HepG2 (cell line): Measurements from ENCODE around the gene ELAPOR1. TPM values are rescaled to one million over a fixed set of nuclear protein-coding genes. Genes with fewer than 3 reads are reported as not detected.

Experiments
- GABPB1 ChIP-seq: IDR thresholded peaks from 2 replicates; pipeline ENCODE4 v1.6.1; 2016; ENCODE audit warnings: mild to moderate bottlenecking, missing genetic modification reagents, moderate library complexity, missing compliant biosample characterization
- HDAC2 ChIP-seq: sonication (generic); formaldehyde crosslinking; IDR thresholded peaks from 2 replicates; pipeline ENCODE4 v1.4.0; 2020; ENCODE audit warnings: missing genetic modification reagents
- KAT8 ChIP-seq: IDR thresholded peaks from 2 replicates; pipeline ENCODE4 v1.6.1; 2016; ENCODE audit warnings: missing genetic modification reagents, missing compliant biosample characterization
- KLF6 ChIP-seq: IDR thresholded peaks from 2 replicates; pipeline ENCODE4 v1.8.0; 2016; ENCODE audit warnings: missing biosample characterization, missing genetic modification reagents
- KMT2B ChIP-seq: IDR thresholded peaks from 2 replicates; pipeline ENCODE4 v1.6.1; 2016; ENCODE audit warnings: missing genetic modification reagents, missing compliant biosample characterization
- MIXL1 ChIP-seq: IDR thresholded peaks from 2 replicates; pipeline ENCODE4 v1.6.1; 2016
- PHF20 ChIP-seq: sonication (generic); formaldehyde crosslinking; IDR thresholded peaks from 2 replicates; pipeline ENCODE4 v1.5.0; 2020; ENCODE audit warnings: mild to moderate bottlenecking, missing genetic modification reagents
- TBX3 ChIP-seq: fragments of 450-650 bp; IDR thresholded peaks from 2 replicates; pipeline ENCODE4 v1.6.1; 2017; ENCODE audit warnings: antibody characterized with exemption, mild to moderate bottlenecking, inconsistent platforms, borderline replicate concordance
- TEAD3 ChIP-seq: optimal IDR thresholded peaks from 2 replicates; pipeline ENCODE3; 2016; ENCODE audit warnings: borderline replicate concordance
- YY1 ChIP-seq: IDR thresholded peaks from 2 replicates; pipeline ENCODE4 v1.6.1; 2011; ENCODE audit warnings: low read length, low read depth, moderate library complexity, mild to moderate bottlenecking; ENCODE audit not compliant: insufficient read depth, insufficient replicate concordance
- ZNF180 ChIP-seq: sonication (generic); formaldehyde crosslinking; IDR thresholded peaks from 2 replicates; pipeline ENCODE4 v1.4.0; 2020; ENCODE audit warnings: low read depth, missing genetic modification reagents, borderline replicate concordance
- ZNF484 ChIP-seq: sonication (generic); formaldehyde crosslinking; IDR thresholded peaks from 2 replicates; pipeline ENCODE4 v1.5.1; 2020; ENCODE audit warnings: mild to moderate bottlenecking, low read depth, missing genetic modification reagents, borderline replicate concordance
- ZNF614 ChIP-seq: IDR thresholded peaks from 2 replicates; pipeline ENCODE4 v1.6.1; 2018; ENCODE audit warnings: missing biosample characterization, missing genetic modification reagents, inconsistent platforms, borderline replicate concordance
- ZNF652 ChIP-seq: IDR thresholded peaks from 2 replicates; pipeline ENCODE4 v1.6.1; 2016; ENCODE audit warnings: low read depth, borderline replicate concordance
- ZSCAN29 ChIP-seq: sonication (generic); formaldehyde crosslinking; conservative IDR thresholded peaks from 2 replicates; pipeline ENCODE4 v1.4.0; 2020; ENCODE audit warnings: mild to moderate bottlenecking, missing genetic modification reagents
- polyA plus RNA-seq, 8 experiments: library from polyadenylated mRNA; depleted of rRNA in 3 of 8; stranded (reverse) in 7 of 8; unstranded in 1 of 8; fragments of >200 nt; fragmentation: Illumina TruSeq in 4 of 8; extraction: Trizol in 4 of 8; gene quantifications; 2 replicates each; pipeline versions ENCODE4 v1.2.1 to v1.2.3, GENCODE V29; 2011 to 2016; ENCODE audit warnings: low read depth in 4 of 8, missing spikeins in 1 of 8, mixed read lengths in 1 of 8; ENCODE audit not compliant: insufficient read depth in 1 of 8
- total RNA-seq, 5 experiments: library from RNA; depleted of rRNA; stranded (reverse); fragments of >200 nt; fragmentation: Illumina TruSeq; extraction: Trizol; gene quantifications; 2 replicates each; pipeline ENCODE4 v1.2.3, GENCODE V29; 2016; ENCODE audit warnings: low read depth in 1 of 5
- TF ChIP-seq, protein P1 (sequence below): sonication (generic); formaldehyde crosslinking; IDR thresholded peaks from 2 replicates; pipeline ENCODE4 v1.5.0; 2020; ENCODE audit warnings: mild to moderate bottlenecking, missing genetic modification reagents
- TF ChIP-seq, protein P2 (sequence below): IDR thresholded peaks from 2 replicates; pipeline ENCODE4 v1.6.1; 2018; ENCODE audit warnings: missing genetic modification reagents, mild to moderate bottlenecking, missing compliant biosample characterization
- TF ChIP-seq, protein P3 (sequence below): sonication (generic); formaldehyde crosslinking; IDR thresholded peaks from 2 replicates; pipeline ENCODE4 v1.8.0; 2022; ENCODE audit warnings: mild to moderate bottlenecking, missing genetic modification reagents, moderate library complexity
- TF ChIP-seq, protein P4 (sequence below): sonication (generic); formaldehyde crosslinking; IDR thresholded peaks from 2 replicates; pipeline ENCODE4 v1.5.1; 2020; ENCODE audit warnings: missing genetic modification reagents, mild to moderate bottlenecking, borderline replicate concordance
- TF ChIP-seq, protein P5 (sequence below): sonication (generic); formaldehyde crosslinking; IDR thresholded peaks from 2 replicates; pipeline ENCODE4 v1.8.1; 2023; ENCODE audit warnings: missing genetic modification reagents, inconsistent platforms, borderline replicate concordance
- TF ChIP-seq, protein P6 (sequence below), 2 experiments: fragments of 450-650 bp in 1 of 2; sonication (generic) in 1 of 2; formaldehyde crosslinking; IDR thresholded peaks; 2 replicates each; pipeline versions ENCODE4 v1.5.0 to v1.8.0; 2020 to 2022; ENCODE audit warnings: mild to moderate bottlenecking in 1 of 2, missing genetic modification reagents in 1 of 2
- TF ChIP-seq, protein P7 (sequence below): sonication (generic); formaldehyde crosslinking; IDR thresholded peaks from 2 replicates; pipeline ENCODE4 v1.8.1; 2023; ENCODE audit warnings: missing genetic modification reagents, mild to moderate bottlenecking, borderline replicate concordance

The ELAPOR1 gene
- total and polyA plus RNA-seq, 2 of the 13 experiments (the other 11 are each of a cell fraction or from before 2014, with no cell fraction given): 0.13 to 0.20 TPM

DNA sequence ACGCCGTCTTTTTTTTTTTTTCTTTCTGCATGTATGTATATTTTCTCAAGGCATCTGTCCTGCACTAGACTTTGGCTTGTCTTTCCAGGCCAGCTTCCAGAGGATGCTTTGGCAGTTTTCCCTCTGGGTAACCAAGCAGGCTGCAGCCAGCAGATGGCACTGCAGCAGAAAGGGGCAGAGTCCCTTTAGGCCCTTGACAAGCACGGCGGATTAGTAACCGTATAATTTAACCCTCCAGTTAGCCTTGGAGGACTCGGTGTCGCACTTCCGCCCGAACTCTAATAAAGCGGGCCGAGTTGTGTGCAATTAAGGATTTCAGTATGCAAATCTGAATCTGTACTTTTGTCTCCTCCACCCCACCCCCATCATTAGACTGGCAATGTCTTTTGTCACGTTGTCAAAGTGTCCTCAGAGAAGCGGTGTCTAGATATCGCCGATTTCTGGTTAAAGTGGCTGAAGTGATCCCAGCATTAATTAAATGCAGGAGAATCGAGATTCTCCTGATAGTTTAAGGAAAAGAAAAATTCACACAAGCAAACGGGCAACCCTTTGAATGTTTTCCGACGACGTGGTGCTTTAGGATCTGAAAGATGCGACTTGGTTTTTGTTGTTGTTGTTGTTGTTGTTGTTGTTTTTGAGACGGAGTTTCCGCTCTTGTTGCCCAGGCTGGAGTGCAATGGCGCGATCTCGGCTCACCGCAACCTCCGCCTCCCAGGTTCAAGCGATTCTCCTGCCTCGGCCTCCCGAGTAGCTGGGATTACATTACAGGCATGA, 24.5 kb upstream of the ELAPOR1 start (continued):
- TF ChIP-seq PHF20 (CRISPR knock-in tag): peak; percentile 65
- TF ChIP-seq TEAD3 (CRISPR knock-in tag): peak; percentile 34
- TF ChIP-seq, protein P1, sequence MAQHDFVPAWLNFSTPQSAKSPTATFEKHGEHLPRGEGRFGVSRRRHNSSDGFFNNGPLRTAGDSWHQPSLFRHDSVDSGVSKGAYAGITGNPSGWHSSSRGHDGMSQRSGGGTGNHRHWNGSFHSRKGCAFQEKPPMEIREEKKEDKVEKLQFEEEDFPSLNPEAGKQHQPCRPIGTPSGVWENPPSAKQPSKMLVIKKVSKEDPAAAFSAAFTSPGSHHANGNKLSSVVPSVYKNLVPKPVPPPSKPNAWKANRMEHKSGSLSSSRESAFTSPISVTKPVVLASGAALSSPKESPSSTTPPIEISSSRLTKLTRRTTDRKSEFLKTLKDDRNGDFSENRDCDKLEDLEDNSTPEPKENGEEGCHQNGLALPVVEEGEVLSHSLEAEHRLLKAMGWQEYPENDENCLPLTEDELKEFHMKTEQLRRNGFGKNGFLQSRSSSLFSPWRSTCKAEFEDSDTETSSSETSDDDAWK (CRISPR knock-in tag): no peak
- no peak for TF ChIP-seq ZNF484 (CRISPR knock-in tag)
- peak; percentile 57; the same call in 1 of the 2 replicates for TF ChIP-seq KMT2B (CRISPR knock-in tag)
- peak; percentile 46; the same call in 1 of the 2 replicates for TF ChIP-seq GABPB1 (CRISPR knock-in tag)
- TF ChIP-seq, protein P2, sequence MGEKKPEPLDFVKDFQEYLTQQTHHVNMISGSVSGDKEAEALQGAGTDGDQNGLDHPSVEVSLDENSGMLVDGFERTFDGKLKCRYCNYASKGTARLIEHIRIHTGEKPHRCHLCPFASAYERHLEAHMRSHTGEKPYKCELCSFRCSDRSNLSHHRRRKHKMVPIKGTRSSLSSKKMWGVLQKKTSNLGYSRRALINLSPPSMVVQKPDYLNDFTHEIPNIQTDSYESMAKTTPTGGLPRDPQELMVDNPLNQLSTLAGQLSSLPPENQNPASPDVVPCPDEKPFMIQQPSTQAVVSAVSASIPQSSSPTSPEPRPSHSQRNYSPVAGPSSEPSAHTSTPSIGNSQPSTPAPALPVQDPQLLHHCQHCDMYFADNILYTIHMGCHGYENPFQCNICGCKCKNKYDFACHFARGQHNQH (CRISPR knock-in tag): peak; percentile 69
- TF ChIP-seq KAT8 (CRISPR knock-in tag): peak; percentile 82
- peak; percentile 82 for TF ChIP-seq MIXL1
- TF ChIP-seq, protein P3, sequence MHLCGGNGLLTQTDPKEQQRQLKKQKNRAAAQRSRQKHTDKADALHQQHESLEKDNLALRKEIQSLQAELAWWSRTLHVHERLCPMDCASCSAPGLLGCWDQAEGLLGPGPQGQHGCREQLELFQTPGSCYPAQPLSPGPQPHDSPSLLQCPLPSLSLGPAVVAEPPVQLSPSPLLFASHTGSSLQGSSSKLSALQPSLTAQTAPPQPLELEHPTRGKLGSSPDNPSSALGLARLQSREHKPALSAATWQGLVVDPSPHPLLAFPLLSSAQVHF (CRISPR knock-in tag): no peak
- no peak for TF ChIP-seq ZNF180 (CRISPR knock-in tag)
- TF ChIP-seq, protein P4, sequence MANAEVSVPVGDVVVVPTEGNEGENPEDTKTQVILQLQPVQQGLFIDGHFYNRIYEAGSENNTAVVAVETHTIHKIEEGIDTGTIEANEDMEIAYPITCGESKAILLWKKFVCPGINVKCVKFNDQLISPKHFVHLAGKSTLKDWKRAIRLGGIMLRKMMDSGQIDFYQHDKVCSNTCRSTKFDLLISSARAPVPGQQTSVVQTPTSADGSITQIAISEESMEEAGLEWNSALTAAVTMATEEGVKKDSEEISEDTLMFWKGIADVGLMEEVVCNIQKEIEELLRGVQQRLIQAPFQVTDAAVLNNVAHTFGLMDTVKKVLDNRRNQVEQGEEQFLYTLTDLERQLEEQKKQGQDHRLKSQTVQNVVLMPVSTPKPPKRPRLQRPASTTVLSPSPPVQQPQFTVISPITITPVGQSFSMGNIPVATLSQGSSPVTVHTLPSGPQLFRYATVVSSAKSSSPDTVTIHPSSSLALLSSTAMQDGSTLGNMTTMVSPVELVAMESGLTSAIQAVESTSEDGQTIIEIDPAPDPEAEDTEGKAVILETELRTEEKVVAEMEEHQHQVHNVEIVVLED (CRISPR knock-in tag): 0 out of 2 replicates have a peak, but pooled peaks have one; percentile 27
- TF ChIP-seq, protein P5, sequence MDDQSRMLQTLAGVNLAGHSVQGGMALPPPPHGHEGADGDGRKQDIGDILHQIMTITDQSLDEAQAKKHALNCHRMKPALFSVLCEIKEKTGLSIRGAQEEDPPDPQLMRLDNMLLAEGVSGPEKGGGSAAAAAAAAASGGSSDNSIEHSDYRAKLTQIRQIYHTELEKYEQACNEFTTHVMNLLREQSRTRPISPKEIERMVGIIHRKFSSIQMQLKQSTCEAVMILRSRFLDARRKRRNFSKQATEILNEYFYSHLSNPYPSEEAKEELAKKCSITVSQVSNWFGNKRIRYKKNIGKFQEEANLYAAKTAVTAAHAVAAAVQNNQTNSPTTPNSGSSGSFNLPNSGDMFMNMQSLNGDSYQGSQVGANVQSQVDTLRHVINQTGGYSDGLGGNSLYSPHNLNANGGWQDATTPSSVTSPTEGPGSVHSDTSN: no peak
- TF ChIP-seq ZNF614 (CRISPR knock-in tag): peak; percentile 88; the same call in 1 of the 2 replicates
- TF ChIP-seq TBX3: no peak
- peak; percentile 21 for TF ChIP-seq YY1
- peak; percentile 45; the same call in 1 of the 2 replicates for TF ChIP-seq KLF6 (CRISPR knock-in tag)
- TF ChIP-seq ZSCAN29 (CRISPR knock-in tag): peak; percentile 98
- TF ChIP-seq, protein P6, sequence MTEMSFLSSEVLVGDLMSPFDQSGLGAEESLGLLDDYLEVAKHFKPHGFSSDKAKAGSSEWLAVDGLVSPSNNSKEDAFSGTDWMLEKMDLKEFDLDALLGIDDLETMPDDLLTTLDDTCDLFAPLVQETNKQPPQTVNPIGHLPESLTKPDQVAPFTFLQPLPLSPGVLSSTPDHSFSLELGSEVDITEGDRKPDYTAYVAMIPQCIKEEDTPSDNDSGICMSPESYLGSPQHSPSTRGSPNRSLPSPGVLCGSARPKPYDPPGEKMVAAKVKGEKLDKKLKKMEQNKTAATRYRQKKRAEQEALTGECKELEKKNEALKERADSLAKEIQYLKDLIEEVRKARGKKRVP (CRISPR knock-in tag; IDR thresholded peaks at IDR 0.05): peak in 1 of 2 experiments; percentile 51; a peak in 1 of 4 replicates
- TF ChIP-seq, protein P7, sequence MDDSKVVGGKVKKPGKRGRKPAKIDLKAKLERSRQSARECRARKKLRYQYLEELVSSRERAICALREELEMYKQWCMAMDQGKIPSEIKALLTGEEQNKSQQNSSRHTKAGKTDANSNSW (CRISPR knock-in tag): no peak
- peak; percentile 84 for TF ChIP-seq HDAC2
- peak; percentile 93 for TF ChIP-seq ZNF652 (CRISPR knock-in tag)
